IPS-18a (cell line): ENCODE data around the gene UMAD1.

Experiments used
- H3K27ac ChIP-seq: one replicate; pipeline ENCODE4 v1.5.1; 2013; ENCODE audit warnings: low read length
- H3K27me3 ChIP-seq: one replicate; pipeline ENCODE4 v1.6.1; 2013; ENCODE audit warnings: mild to moderate bottlenecking, low read length; ENCODE audit not compliant: control insufficient read depth, insufficient read depth
- H3K36me3 ChIP-seq: one replicate; pipeline ENCODE4 v1.6.1; 2013; ENCODE audit warnings: low read depth, low read length; ENCODE audit not compliant: control insufficient read depth
- H3K4me1 ChIP-seq: one replicate; pipeline ENCODE4 v1.6.1; 2013; ENCODE audit warnings: low read depth, low read length; ENCODE audit not compliant: control insufficient read depth
- H3K4me3 ChIP-seq: one replicate; pipeline ENCODE4 v1.5.1; 2013; ENCODE audit warnings: low read length
- H3K9ac ChIP-seq: one replicate; pipeline ENCODE4 v1.6.1; 2013; ENCODE audit warnings: mild to moderate bottlenecking, low read length, moderate library complexity
- H3K9me3 ChIP-seq: one replicate; pipeline ENCODE4 v1.6.1; 2013; ENCODE audit warnings: low read depth, low read length; ENCODE audit not compliant: control insufficient read depth

The UMAD1 gene

GRCh38 chr7:7881581-7881980 is 241.0 kb downstream of the UMAD1 start:
- no peaks in the 10 kb centered on the region for H3K36me3 ChIP-seq
- no peaks in the 10 kb centered on the region for H3K4me1 ChIP-seq
- H3K27me3 ChIP-seq, result no peaks in the 10 kb centered on the region
- no peak overlapping the region for H3K4me3 ChIP-seq
- H3K9ac ChIP-seq, result no peak overlapping the region
- H3K27ac ChIP-seq, result no peak overlapping the region
- no peaks in the 10 kb centered on the region for H3K9me3 ChIP-seq

GRCh38 chr7:7882888-7883287 is 242.3 kb downstream of the UMAD1 start:
- no peaks in the 10 kb centered on the region for H3K36me3 ChIP-seq
- H3K27ac ChIP-seq, result no peak overlapping the region
- no peaks in the 10 kb centered on the region for H3K9me3 ChIP-seq
- H3K9ac ChIP-seq, result no peak overlapping the region
- no peaks in the 10 kb centered on the region for H3K27me3 ChIP-seq
- H3K4me3 ChIP-seq, result no peak overlapping the region
- no peaks in the 10 kb centered on the region for H3K4me1 ChIP-seq

GRCh38 chr7:7883394-7883793 is 242.8 kb downstream of the UMAD1 start:
- H3K36me3 ChIP-seq, result no peaks in the 10 kb centered on the region
- no peaks in the 10 kb centered on the region for H3K9me3 ChIP-seq
- H3K27ac ChIP-seq, result no peak overlapping the region
- no peaks in the 10 kb centered on the region for H3K4me1 ChIP-seq
- no peak overlapping the region for H3K4me3 ChIP-seq
- no peaks in the 10 kb centered on the region for H3K27me3 ChIP-seq
- no peak overlapping the region for H3K9ac ChIP-seq

- no peaks in the 10 kb centered on the region for H3K36me3 ChIP-seq
- no peaks in the 10 kb centered on the region for H3K27me3 ChIP-seq
Measured at GRCh38 chr7:7884855-7885254, 244.3 kb downstream of the UMAD1 start.

GRCh38 chr7:7889791-7890568 is 249.4 kb downstream of the UMAD1 start:
- Histone ChIP-seq H3K27ac (no peak overlapping the region), H3K36me3 (no peaks in the 10 kb centered on the region), H3K27me3 (no peaks in the 10 kb centered on the region), H3K9me3 (no peaks in the 10 kb centered on the region), H3K4me3 (no peak overlapping the region), H3K9ac (no peak overlapping the region), H3K4me1 (no peaks in the 10 kb centered on the region)

More at GRCh38 chr7:7884855-7885254, 244.3 kb downstream of the UMAD1 start:
- Histone ChIP-seq H3K27ac (no peak overlapping the region), H3K9me3 (no peaks in the 10 kb centered on the region), H3K4me3 (no peak overlapping the region), H3K9ac (no peak overlapping the region), H3K4me1 (no peaks in the 10 kb centered on the region)

GRCh38 chr7:7895004-7895650 is 254.6 kb downstream of the UMAD1 start:
- Histone ChIP-seq H3K27ac (no peak overlapping the region), H3K9ac (no peak overlapping the region), H3K9me3 (no peaks in the 10 kb centered on the region), H3K4me1 (peaks cover 19% of the 10 kb centered on the region), H3K4me3 (no peak overlapping the region), H3K36me3 (no peaks in the 10 kb centered on the region), H3K27me3 (no peaks in the 10 kb centered on the region)

GRCh38 chr7:7895754-7896153 is 255.2 kb downstream of the UMAD1 start:
- H3K9ac ChIP-seq, result no peak overlapping the region
- peaks cover 19% of the 10 kb centered on the region for H3K4me1 ChIP-seq
- H3K27me3 ChIP-seq, result no peaks in the 10 kb centered on the region
- H3K36me3 ChIP-seq, result no peaks in the 10 kb centered on the region
- H3K27ac ChIP-seq, result no peak overlapping the region
- H3K4me3 ChIP-seq, result no peak overlapping the region
- H3K9me3 ChIP-seq, result no peaks in the 10 kb centered on the region

GRCh38 chr7:7897509-7897908 is 257.0 kb downstream of the UMAD1 start:
- Histone ChIP-seq H3K27me3 (no peaks in the 10 kb centered on the region), H3K9ac (peak overlapping the region; percentile 45), H3K9me3 (no peaks in the 10 kb centered on the region), H3K4me1 (peaks cover 19% of the 10 kb centered on the region), H3K4me3 (peak overlapping the region; percentile 3), H3K27ac (peak overlapping the region; percentile 87), H3K36me3 (no peaks in the 10 kb centered on the region)

GRCh38 chr7:7897949-7898515 is 257.5 kb downstream of the UMAD1 start:
- Histone ChIP-seq H3K9me3 (no peaks in the 10 kb centered on the region), H3K27me3 (no peaks in the 10 kb centered on the region), H3K4me1 (peaks cover 19% of the 10 kb centered on the region), H3K36me3 (no peaks in the 10 kb centered on the region), H3K9ac (peak overlapping the region; percentile 17), H3K4me3 (no peak overlapping the region), H3K27ac (peak overlapping the region; percentile 70)

GRCh38 chr7:7902845-7903244 is 262.3 kb downstream of the UMAD1 start:
- Histone ChIP-seq H3K4me3 (no peak overlapping the region), H3K4me1 (peaks cover 4% of the 10 kb centered on the region), H3K36me3 (no peaks in the 10 kb centered on the region), H3K9ac (no peak overlapping the region), H3K9me3 (no peaks in the 10 kb centered on the region), H3K27me3 (no peaks in the 10 kb centered on the region), H3K27ac (no peak overlapping the region)

- H3K4me3 ChIP-seq, result no peak overlapping the region
- no peaks in the 10 kb centered on the region for H3K36me3 ChIP-seq
- H3K27me3 ChIP-seq, result no peaks in the 10 kb centered on the region
- peaks cover 9% of the 10 kb centered on the region for H3K4me1 ChIP-seq
- no peaks in the 10 kb centered on the region for H3K9me3 ChIP-seq
- H3K27ac ChIP-seq, result no peak overlapping the region
- H3K9ac ChIP-seq, result no peak overlapping the region
Measured at GRCh38 chr7:7907306-7907705, 266.8 kb downstream of the UMAD1 start.
